Activated CD4-positive, alpha-beta memory T cell treated with anti-CD3 and anti-CD28 coated beads for 36 hours (primary cell): ENCODE data around the gene TTC28. TPM values are rescaled to one million over a fixed set of nuclear protein-coding genes. Genes with fewer than 3 reads are reported as not detected.
A peak's percentile ranks its signal among the peaks of the same experiment; 100 is the strongest.
"Not testable (repeated sequence)": the region's sequence is repeated elsewhere in the genome, so short reads cannot be mapped to it uniquely, and the experiment has no call there.

Source experiments
- CTCF ChIA-PET: fragments of 350-600 bp; sonication (Branson Sonifier 250); formaldehyde crosslinking; loops from one replicate; lab custom pipeline; 2021; ENCODE audit warnings: antibody characterized with exemption, inconsistent platforms; lab: Charles Lee
- POLR2A ChIA-PET: fragments of 350-600 bp; sonication (Branson Sonifier 250); formaldehyde crosslinking; loops from one replicate; lab custom pipeline; 2021; ENCODE audit warnings: antibody characterized with exemption; lab: Charles Lee
- DNase-seq: peaks from one replicate; pipeline ENCODE4 v3.0.0-alpha.2; 2020
- H3K27ac Mint-ChIP-seq: one replicate; pipeline ENCODE4 v1.8.0; 2021; ENCODE audit warnings: mixed read lengths
- H3K27me3 Mint-ChIP-seq: one replicate; pipeline ENCODE4 v1.8.0; 2021; ENCODE audit warnings: mixed read lengths
- H3K36me3 Mint-ChIP-seq: one replicate; pipeline ENCODE4 v1.8.0; 2021; ENCODE audit warnings: mixed read lengths
- H3K4me1 Mint-ChIP-seq: one replicate; pipeline ENCODE4 v1.8.0; 2021; ENCODE audit warnings: low read depth, mixed read lengths
- H3K4me3 Mint-ChIP-seq: one replicate; pipeline ENCODE4 v1.8.0; 2021; ENCODE audit warnings: mild to moderate bottlenecking, mixed read lengths
- H3K9me3 Mint-ChIP-seq: one replicate; pipeline ENCODE4 v1.8.0; 2021; ENCODE audit warnings: mixed read lengths
- intact Hi-C: fragments of 100-400 bp; cut with micrococcal nuclease; formaldehyde crosslinking; loops from one replicate; pipeline ENCODE4 v1.15.1; 2023
- total RNA-seq, 2 experiments: library from RNA; stranded (reverse); gene quantifications; one replicate each; pipeline ENCODE4 v1.2.3, GENCODE V29; 2021

TTC28 gene
- total RNA-seq, 2 experiments from 2014 or later = 0.59 to 0.80 TPM

- Mint-ChIP-seq H3K36me3 (no peaks in the 10 kb centered on the region), H3K27me3 (peaks cover 35% of the 10 kb centered on the region), H3K4me1 (no peaks in the 10 kb centered on the region), H3K4me3 (no peak overlapping the region), H3K9me3 (no peaks in the 10 kb centered on the region), H3K27ac (no peak overlapping the region)
- no peak for DNase-seq
- intact Hi-C loops = no loop called here
- ChIA-PET POLR2A (no interaction called here), CTCF (interaction anchor here (2.1 kb wide), 1 partner anchor 19 kb away, joined by 8 read pairs; no protein-coding TSS in a partner anchor)
These were observed 59.3 kb downstream of the TTC28 start for GRCh38 chr22:28620244-28620922.

- intact Hi-C loops = no loop called here
- CTCF ChIA-PET = interaction anchor here (2.1 kb wide), 1 partner anchor 18 kb away, joined by 8 read pairs; no protein-coding TSS in a partner anchor
These were observed 60.4 kb downstream of the TTC28 start for GRCh38 chr22:28619236-28619635.

GRCh38 chr22:28615423-28615822 is 64.2 kb downstream of the TTC28 start:
- peaks cover 49% of the 10 kb centered on the region for H3K27me3 Mint-ChIP-seq
- H3K4me1 Mint-ChIP-seq, H3K27ac Mint-ChIP-seq, CTCF ChIA-PET, POLR2A ChIA-PET, DNase-seq, H3K36me3 Mint-ChIP-seq, H3K4me3 Mint-ChIP-seq, intact Hi-C loops, H3K9me3 Mint-ChIP-seq: not testable (repeated sequence)

More at GRCh38 chr22:28619236-28619635, 60.4 kb downstream of the TTC28 start:
- no peak overlapping the region for H3K4me3 Mint-ChIP-seq
- DNase-seq = no peak
- no peaks in the 10 kb centered on the region for H3K36me3 Mint-ChIP-seq
- H3K27ac Mint-ChIP-seq = no peak overlapping the region
- no peaks in the 10 kb centered on the region for H3K4me1 Mint-ChIP-seq
- no peaks in the 10 kb centered on the region for H3K9me3 Mint-ChIP-seq
- POLR2A ChIA-PET = no interaction called here
- peaks cover 40% of the 10 kb centered on the region for H3K27me3 Mint-ChIP-seq

GRCh38 chr22:28609921-28610320 is 69.7 kb downstream of the TTC28 start:
- Mint-ChIP-seq H3K4me1 (no peaks in the 10 kb centered on the region), H3K4me3 (no peak overlapping the region), H3K27ac (no peak overlapping the region), H3K27me3 (peaks cover 54% of the 10 kb centered on the region), H3K9me3 (no peaks in the 10 kb centered on the region), H3K36me3 (no peaks in the 10 kb centered on the region)
- intact Hi-C loops = no loop called here
- no peak for DNase-seq
- ChIA-PET POLR2A (no interaction called here), CTCF (interaction anchor here (0.8 kb wide), 1 partner anchor 9 kb away, joined by 3 read pairs; no protein-coding TSS in a partner anchor)

- DNase-seq = no peak
- Mint-ChIP-seq H3K4me3 (no peak overlapping the region), H3K36me3 (no peaks in the 10 kb centered on the region), H3K9me3 (no peaks in the 10 kb centered on the region), H3K4me1 (no peaks in the 10 kb centered on the region), H3K27me3 (peaks cover 45% of the 10 kb centered on the region), H3K27ac (no peak overlapping the region)
- ChIA-PET POLR2A (interaction anchor here (0.6 kb wide), 1 partner anchor 65 kb away, joined by 3 read pairs; no protein-coding TSS in a partner anchor), CTCF (interaction anchor here (0.8 to 3.1 kb wide), 2 partner anchors 9 to 221 kb away, joined by 6 to 12 read pairs; no protein-coding TSS in a partner anchor)
- intact Hi-C loops = no loop called here
These were observed 71.1 kb downstream of the TTC28 start for GRCh38 chr22:28608546-28608945.

GRCh38 chr22:28607795-28608194 is 71.8 kb downstream of the TTC28 start:
- ChIA-PET CTCF (interaction anchor here (3.1 kb wide), 1 partner anchor 221 kb away, joined by 12 read pairs; no protein-coding TSS in a partner anchor), POLR2A (no interaction called here)
- H3K4me3 Mint-ChIP-seq = no peak overlapping the region
- H3K4me1 Mint-ChIP-seq = no peaks in the 10 kb centered on the region
- H3K27me3 Mint-ChIP-seq = peaks cover 40% of the 10 kb centered on the region
- H3K36me3 Mint-ChIP-seq = no peaks in the 10 kb centered on the region
- H3K9me3 Mint-ChIP-seq = no peaks in the 10 kb centered on the region
- intact Hi-C loops = no loop called here
- H3K27ac Mint-ChIP-seq = no peak overlapping the region
- DNase-seq = no peak

- H3K27ac Mint-ChIP-seq = no peak overlapping the region
- ChIA-PET POLR2A (no interaction called here), CTCF (interaction anchor here (1.3 to 2.4 kb wide), 3 partner anchors 224 to 640 kb away, joined by 3 to 8 read pairs (median 7); no protein-coding TSS in a partner anchor)
- no peaks in the 10 kb centered on the region for H3K4me1 Mint-ChIP-seq
- H3K27me3 Mint-ChIP-seq = peaks cover 25% of the 10 kb centered on the region
- no peaks in the 10 kb centered on the region for H3K36me3 Mint-ChIP-seq
- no peaks in the 10 kb centered on the region for H3K9me3 Mint-ChIP-seq
- intact Hi-C loops = no loop called here
- H3K4me3 Mint-ChIP-seq = no peak overlapping the region
- DNase-seq = no peak
These were observed 74.5 kb downstream of the TTC28 start for GRCh38 chr22:28604966-28605761.

GRCh38 chr22:28601915-28602314 is 77.7 kb downstream of the TTC28 start:
- POLR2A ChIA-PET = no interaction called here
- Mint-ChIP-seq H3K27ac (no peak overlapping the region), H3K4me3 (no peak overlapping the region), H3K9me3 (no peaks in the 10 kb centered on the region), H3K27me3 (peaks cover 9% of the 10 kb centered on the region), H3K4me1 (no peaks in the 10 kb centered on the region), H3K36me3 (no peaks in the 10 kb centered on the region)
- DNase-seq = no peak
- intact Hi-C loops = no loop called here
- CTCF ChIA-PET = interaction anchor here (0.7 to 3.9 kb wide), 8 partner anchors 9 to 665 kb away, joined by 3 to 120 read pairs (median 6); no protein-coding TSS in a partner anchor

- H3K27ac Mint-ChIP-seq = no peak overlapping the region
- CTCF ChIA-PET = interaction anchor here (0.6 to 3.9 kb wide), 26 partner anchors 8 to 736 kb away, joined by 3 to 120 read pairs (median 4); no protein-coding TSS in a partner anchor
- intact Hi-C loops = loop anchor here (1.0 kb wide), 2 partner anchors 229 to 440 kb away; no protein-coding TSS in a partner anchor
- POLR2A ChIA-PET = no interaction called here
- no peaks in the 10 kb centered on the region for H3K4me1 Mint-ChIP-seq
- H3K36me3 Mint-ChIP-seq = no peaks in the 10 kb centered on the region
- no peaks in the 10 kb centered on the region for H3K9me3 Mint-ChIP-seq
- peaks cover 10% of the 10 kb centered on the region for H3K27me3 Mint-ChIP-seq
- DNase-seq = no peak
- H3K4me3 Mint-ChIP-seq = no peak overlapping the region
These were observed 79.0 kb downstream of the TTC28 start for GRCh38 chr22:28600546-28601143.

- ChIA-PET CTCF (interaction anchor here (1.1 to 3.9 kb wide), 12 partner anchors 7 to 646 kb away, joined by 3 to 120 read pairs (median 8); no protein-coding TSS in a partner anchor), POLR2A (no interaction called here)
- Mint-ChIP-seq H3K36me3 (no peaks in the 10 kb centered on the region), H3K4me3 (no peak overlapping the region), H3K27me3 (peaks cover 11% of the 10 kb centered on the region), H3K4me1 (no peaks in the 10 kb centered on the region), H3K27ac (peak overlapping the region; percentile 18), H3K9me3 (no peaks in the 10 kb centered on the region)
- no peak for DNase-seq
- intact Hi-C loops = loop anchor here (1.0 to 10.0 kb wide), 4 partner anchors 230 to 645 kb away; no protein-coding TSS in a partner anchor
These were observed 79.9 kb downstream of the TTC28 start for GRCh38 chr22:28599693-28600092.

- ChIA-PET CTCF (no interaction called here), POLR2A (no interaction called here)
- H3K27me3 Mint-ChIP-seq = peaks cover 11% of the 10 kb centered on the region
- H3K4me3 Mint-ChIP-seq = no peak overlapping the region
- no peak for DNase-seq
- H3K27ac Mint-ChIP-seq = no peak overlapping the region
- intact Hi-C loops = loop anchor here (10.0 kb wide), 2 partner anchors 543 to 647 kb away; no protein-coding TSS in a partner anchor
- H3K9me3 Mint-ChIP-seq = no peaks in the 10 kb centered on the region
- no peaks in the 10 kb centered on the region for H3K4me1 Mint-ChIP-seq
- no peaks in the 10 kb centered on the region for H3K36me3 Mint-ChIP-seq
These were observed 82.0 kb downstream of the TTC28 start for GRCh38 chr22:28597665-28598064.
